Right ventricle myocardium inferior (tissue), 1 donor: ENCODE results near the gene BPGM. TPM values are rescaled to one million over a fixed set of nuclear protein-coding genes. Genes with fewer than 3 reads are reported as not detected.

Experiments used
- ATAC-seq: fragments of 200-7000 bp; cut with Tn5 transposase; one replicate; pipeline ENCODE4 v1.9.1; 2020; ENCODE audit warnings: mild to moderate bottlenecking, moderate library complexity
- DNase-seq: peaks from one replicate; pipeline ENCODE4 v3.0.0; 2021; ENCODE audit errors: missing footprints
- intact Hi-C: fragments of 100-400 bp; cut with DNase I; formaldehyde crosslinking; loops from one replicate; pipeline ENCODE4 v1.11.0; 2022
- total RNA-seq: library from RNA; stranded (reverse); fragmentation: NEBNext Ultra II Directional; extraction: Animal tissue kit (Norgen Biotek cat#: 25700); gene quantifications from one replicate; pipeline ENCODE4 v1.2.1, GENCODE V29; 2021
- donor health status: DM: no; HTN: yes; CAD: no; lungs with severe emphysema.

The BPGM gene
- total RNA-seq, 1 donor from 2014 or later = 14.0 TPM

- no peak for ATAC-seq
- intact Hi-C loops = no loop called here
- no peak for DNase-seq
Observed at GRCh38 chr7:134705716-134706115, 59.1 kb downstream of the BPGM start.

- no peak for ATAC-seq
- DNase-seq = no peak
- intact Hi-C loops = no loop called here
Observed at GRCh38 chr7:134706468-134706867, 59.8 kb downstream of the BPGM start.

- ATAC-seq (no peak), DNase-seq (no peak)
- intact Hi-C loops = no loop called here
Observed at GRCh38 chr7:134707663-134708378, 61.2 kb downstream of the BPGM start.

- ATAC-seq (no peak), DNase-seq (no peak)
- intact Hi-C loops = no loop called here
Observed at GRCh38 chr7:134708692-134709091, 62.0 kb downstream of the BPGM start.

- intact Hi-C loops = no loop called here
- ATAC-seq (no peak), DNase-seq (no peak)
Observed at GRCh38 chr7:134709197-134709596, 62.5 kb downstream of the BPGM start.

GRCh38 chr7:134710511-134710853 is 63.8 kb downstream of the BPGM start:
- intact Hi-C loops = no loop called here
- ATAC-seq (no peak), DNase-seq (no peak)

GRCh38 chr7:134710854-134711624 is 64.4 kb downstream of the BPGM start:
- no peak for ATAC-seq
- DNase-seq = no peak
- intact Hi-C loops = no loop called here

GRCh38 chr7:134712196-134712595 is 65.5 kb downstream of the BPGM start:
- ATAC-seq (no peak), DNase-seq (no peak)
- intact Hi-C loops = no loop called here

GRCh38 chr7:134714470-134715205 is 68.0 kb downstream of the BPGM start:
- ATAC-seq = no peak

GRCh38 chr7:134718211-134718875 is 71.7 kb downstream of the BPGM start:
- intact Hi-C loops = no loop called here
- ATAC-seq (no peak), DNase-seq (no peak)

More at GRCh38 chr7:134714470-134715205, 68.0 kb downstream of the BPGM start:
- DNase-seq = no peak
- intact Hi-C loops = no loop called here

GRCh38 chr7:134720091-134720935 is 73.7 kb downstream of the BPGM start:
- peak; percentile 56 for ATAC-seq
- intact Hi-C loops = no loop called here

GRCh38 chr7:134721171-134721570 is 74.5 kb downstream of the BPGM start:
- intact Hi-C loops = no loop called here
- ATAC-seq = no peak

More at GRCh38 chr7:134720091-134720935, 73.7 kb downstream of the BPGM start:
- no peak for DNase-seq

GRCh38 chr7:134722786-134723322 is 76.2 kb downstream of the BPGM start:
- DNase-seq (no peak), ATAC-seq (no peak)
- intact Hi-C loops = no loop called here

More at GRCh38 chr7:134721171-134721570, 74.5 kb downstream of the BPGM start:
- no peak for DNase-seq

- DNase-seq (no peak), ATAC-seq (peak; percentile 22)
- intact Hi-C loops = no loop called here
Observed at GRCh38 chr7:134723892-134724291, 77.2 kb downstream of the BPGM start.

GRCh38 chr7:134724606-134725005 is 78.0 kb downstream of the BPGM start:
- DNase-seq (no peak), ATAC-seq (peak; percentile 36)
- intact Hi-C loops = no loop called here

- intact Hi-C loops = no loop called here
- DNase-seq = no peak
Observed at GRCh38 chr7:134726581-134726980, 79.9 kb downstream of the BPGM start.

GRCh38 chr7:134727711-134728110 is 81.1 kb downstream of the BPGM start:
- intact Hi-C loops = no loop called here
- DNase-seq (no peak), ATAC-seq (no peak)

More at GRCh38 chr7:134726581-134726980, 79.9 kb downstream of the BPGM start:
- ATAC-seq = no peak
